ENCODE results near the gene C6orf62.
"Not testable (repeated sequence)": the region's sequence is repeated elsewhere in the genome, so short reads cannot be mapped to it uniquely, and the experiment has no call there.

The C6orf62 gene

DNA sequence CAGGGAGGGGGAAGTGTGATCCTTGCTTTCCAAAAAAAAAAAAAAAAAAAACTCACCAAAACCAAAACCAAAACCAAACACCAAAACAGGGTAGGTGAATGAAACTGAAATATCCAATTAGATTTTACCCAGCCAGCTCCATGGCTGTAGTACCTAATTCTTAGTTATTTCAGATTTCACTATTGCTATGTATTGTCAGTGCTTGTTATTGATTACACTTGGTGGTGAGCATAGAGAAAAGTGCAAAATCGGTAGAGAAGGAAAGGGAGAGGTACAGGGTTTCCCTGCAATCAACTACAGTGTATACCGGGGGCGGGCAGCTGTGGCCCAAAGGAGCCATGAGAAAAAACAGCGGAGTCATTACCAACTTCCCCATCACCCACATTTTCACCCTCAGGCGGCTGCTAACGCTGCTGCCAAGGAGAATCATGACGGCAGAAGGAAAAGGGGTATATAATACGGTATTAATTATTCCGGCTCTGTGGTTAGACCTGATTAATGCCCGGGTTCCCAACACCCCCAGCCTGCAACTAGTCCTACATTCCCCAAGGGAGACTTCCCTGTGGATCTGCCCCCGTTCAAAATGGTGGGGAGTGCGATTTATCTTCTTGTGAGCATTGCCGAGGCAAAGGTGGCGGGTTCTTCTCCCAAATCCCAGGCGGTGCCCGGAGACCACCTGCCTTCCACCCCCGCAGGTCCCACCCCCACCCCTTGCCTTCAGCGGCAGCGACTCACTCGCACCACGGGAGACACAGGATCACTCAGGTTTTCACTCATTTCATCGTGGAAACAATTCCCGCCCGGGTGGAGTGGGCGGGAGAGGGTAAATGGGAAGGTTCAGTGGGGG lies at the start of gene C6orf62:
C6orf62 (minus strand) TSS at position 30 of the 847 bp plus-strand sequence. CDS start 486 bp downstream, outside the sequence.
- peak; percentile 44 for DNase-seq

DNA sequence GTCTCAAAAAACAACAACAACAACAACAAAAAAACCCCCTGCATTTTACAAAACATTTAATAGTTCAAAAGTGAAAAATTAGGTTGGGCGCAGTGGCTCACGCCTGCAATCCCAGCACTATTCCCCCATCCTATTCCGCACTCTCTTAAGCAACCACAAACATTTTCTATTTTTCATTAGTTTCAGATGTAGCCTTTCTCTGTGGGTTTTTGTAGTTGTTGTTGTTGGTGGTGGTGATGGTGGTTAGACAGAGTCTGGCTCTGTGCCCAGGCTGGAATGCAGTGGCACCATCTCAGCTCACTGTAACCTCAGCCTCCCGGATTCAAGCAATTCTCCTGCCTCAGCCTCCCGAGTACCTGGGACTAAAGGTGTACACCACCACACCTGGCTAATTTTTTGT lies 49.4 kb upstream of the C6orf62 start:
- DNase-seq = no peak

DNA sequence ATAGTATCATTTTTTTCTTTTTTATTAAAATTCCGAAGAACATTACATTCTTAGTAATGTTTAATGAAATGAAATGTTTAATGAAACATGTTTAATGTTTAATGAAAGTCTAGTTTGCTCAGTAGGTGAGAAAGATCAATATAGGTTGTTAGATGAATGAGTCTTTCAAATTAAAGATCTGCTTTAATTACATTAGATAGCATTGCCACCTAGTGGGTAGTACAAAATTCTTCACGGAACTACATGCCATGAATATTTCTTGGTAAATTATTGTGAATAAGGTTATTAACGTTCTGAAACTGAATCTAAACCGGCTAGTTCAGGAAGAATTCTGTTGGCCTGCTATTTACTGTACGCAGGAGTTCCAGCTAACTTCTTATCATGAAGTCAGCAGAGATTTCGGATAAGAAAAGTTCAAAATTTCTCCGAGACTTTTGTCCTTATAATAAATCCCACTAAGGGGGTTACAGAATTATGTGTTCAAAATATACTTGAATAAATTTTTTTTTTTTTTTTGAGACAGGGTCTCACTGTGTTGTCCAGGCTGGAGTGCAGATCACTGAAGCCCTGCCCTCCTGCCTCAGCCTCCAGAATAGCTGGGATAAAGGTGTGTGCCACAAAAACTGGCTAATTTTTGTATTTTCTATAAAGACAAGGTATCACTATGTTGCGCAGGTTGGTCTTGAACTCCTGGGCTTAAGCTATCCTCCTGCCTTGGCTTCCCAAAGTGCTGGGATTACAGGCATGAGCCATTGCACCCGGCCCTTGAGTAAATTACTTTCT lies 47.9 kb upstream of the C6orf62 start:
- DNase-seq = no peak

DNA sequence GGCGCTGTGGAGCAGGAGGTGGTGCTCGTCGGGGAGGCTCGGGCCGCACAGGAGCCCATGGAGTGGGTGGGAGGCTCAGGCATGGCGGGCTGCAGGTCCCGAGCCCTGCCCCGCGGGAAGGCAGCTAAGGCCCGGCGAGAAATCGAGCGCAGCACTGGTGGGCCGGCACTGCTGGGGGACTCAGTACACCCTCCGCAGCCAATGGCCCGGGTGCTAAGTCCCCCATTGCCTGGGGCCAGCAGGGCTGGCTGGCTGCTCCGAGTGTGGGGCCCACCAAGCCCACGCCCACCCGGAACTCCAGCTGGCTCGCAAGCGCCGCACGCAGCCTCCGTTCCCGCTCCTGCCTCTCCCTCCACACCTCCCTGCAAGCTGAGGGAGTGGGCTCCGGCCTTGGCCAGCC lies 47.0 kb upstream of the C6orf62 start:
- DNase-seq = not testable (repeated sequence)

DNA sequence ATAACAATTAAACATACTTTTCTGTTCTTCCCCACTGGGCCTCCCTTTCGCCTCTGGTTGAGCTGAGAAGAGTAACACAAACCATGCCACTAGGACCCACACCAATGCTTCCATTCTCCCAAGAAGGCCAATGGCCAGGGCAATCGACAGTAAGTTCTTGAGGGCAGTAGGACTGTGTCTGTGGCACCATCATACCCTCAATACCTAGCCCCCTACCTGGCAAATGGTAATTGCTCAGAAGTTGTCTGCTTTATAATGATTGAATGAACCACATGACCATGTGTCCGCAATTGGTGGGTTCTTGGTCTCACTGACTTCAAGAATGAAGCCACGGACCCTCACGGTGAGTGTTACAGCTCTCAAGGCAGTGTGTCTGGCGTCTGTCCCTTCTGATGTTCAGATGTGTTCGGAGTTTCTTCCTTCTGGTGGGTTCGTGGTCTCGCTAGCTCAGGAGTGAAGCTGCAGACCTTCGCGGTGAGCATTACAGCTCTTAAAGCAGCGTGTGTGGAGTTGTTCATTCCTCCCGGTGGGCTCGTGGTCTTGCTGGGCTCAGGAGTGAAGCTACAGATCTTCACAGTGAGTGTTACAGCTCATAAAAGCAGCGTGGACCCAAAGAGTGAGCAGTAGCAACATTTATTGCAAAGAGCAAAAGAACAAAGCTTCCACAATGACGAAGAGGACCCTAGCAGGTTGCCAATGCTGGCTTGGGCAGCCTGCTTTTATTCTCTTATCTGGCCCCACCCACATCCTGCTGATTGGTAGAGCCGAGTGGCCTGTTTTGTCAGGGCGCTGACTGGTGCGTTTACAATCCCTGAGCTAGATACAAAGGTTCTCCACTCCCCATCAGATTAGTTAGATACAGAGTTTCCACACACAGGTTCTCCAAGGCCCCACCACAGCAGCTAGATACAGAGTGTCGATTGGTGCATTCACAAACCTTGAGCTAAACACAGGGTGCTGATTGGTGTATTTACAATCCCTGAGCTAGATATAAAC lies 46.2 kb upstream of the C6orf62 start:
- DNase-seq = not testable (repeated sequence)

DNA sequence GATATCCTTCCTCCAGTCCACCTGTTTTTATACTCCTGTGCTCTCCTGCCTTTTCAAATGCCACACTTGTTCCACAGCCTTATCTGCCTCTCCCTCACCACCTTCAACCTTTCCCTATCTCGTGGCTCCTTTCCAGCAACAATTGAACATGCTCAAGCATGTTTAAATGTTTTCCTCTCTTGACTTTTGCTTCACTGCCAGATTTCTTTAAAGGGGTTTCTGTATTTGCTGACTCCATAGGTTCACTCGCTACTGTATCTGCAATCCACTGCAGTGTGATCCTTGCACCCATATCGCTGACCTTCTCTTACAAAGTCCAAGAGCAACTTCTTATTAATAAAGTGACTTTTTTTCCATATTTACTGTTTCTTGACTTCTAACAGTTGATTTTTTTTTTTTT lies 44.6 kb upstream of the C6orf62 start:
- peak; percentile 23 for DNase-seq

DNA sequence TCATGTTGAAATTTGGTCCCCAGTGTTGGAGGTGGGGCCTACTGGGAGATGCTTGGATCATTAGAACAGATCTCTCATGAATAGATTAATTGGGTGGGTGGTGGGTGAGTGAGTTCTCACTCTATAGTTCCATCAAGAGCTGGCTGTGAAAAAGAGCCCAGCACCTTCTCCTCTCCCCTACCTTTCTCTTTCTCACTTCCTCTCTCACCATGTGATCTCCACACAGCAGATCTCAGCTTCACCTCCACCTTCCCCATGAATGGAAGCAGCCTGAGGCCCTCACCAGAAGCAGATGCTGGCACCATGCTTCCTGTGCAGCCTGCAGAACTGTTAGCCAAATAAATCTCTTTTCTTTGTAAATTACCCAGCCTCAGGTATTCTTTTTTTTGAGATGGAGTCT lies 42.9 kb upstream of the C6orf62 start:
- DNase-seq = no peak

DNA sequence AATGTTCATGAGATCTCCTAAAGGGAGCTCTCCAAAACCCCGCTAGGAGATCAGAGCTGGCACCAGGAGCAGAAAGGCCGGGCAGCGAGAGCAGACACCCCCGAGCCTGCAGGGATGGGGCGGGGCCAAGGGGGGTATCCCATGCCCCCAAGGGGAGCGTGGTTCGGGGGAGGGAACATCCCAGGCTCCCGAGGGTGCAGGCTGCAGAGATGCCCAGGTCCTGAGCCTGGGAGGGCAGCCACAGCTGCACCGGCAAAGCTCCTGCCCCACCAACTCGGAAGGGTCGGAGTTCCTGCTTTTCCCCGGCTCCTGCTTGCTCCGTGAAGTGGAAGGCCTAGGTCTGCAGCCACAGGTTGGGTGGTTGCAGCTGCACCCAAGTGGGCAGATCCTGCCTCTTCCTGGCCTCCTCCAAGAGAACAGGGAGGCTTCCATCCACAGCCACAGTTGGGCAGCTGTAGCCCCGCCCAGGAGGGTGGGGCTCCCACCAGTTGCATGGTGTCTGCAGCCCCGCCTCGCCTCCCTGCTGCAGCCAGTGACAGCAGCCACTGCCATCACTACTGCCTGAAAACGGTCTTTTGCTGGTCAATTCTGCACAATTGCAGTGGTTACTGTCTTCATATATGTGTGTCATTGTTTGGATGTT lies 42.4 kb upstream of the C6orf62 start:
- DNase-seq = no peak

DNA sequence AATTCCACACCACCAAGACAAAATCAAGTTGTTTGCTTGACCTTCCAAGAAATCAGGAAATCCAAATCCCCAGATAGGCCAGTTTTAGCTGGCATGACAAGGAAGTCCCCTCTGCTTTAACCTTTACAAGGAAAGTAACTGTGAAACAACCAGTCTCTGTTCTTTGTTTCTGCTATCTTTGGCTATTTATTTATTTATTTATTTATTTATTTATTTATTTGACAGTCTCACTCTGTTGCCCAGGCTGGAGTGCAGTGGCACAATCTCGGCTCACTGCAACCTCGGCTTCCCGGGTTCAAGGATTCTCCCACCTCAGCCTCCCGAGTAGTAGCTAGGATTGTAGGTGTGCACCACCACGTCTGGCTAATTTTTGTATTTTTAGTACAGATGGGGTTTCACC lies 41.3 kb upstream of the C6orf62 start:
- no peak for DNase-seq

DNA sequence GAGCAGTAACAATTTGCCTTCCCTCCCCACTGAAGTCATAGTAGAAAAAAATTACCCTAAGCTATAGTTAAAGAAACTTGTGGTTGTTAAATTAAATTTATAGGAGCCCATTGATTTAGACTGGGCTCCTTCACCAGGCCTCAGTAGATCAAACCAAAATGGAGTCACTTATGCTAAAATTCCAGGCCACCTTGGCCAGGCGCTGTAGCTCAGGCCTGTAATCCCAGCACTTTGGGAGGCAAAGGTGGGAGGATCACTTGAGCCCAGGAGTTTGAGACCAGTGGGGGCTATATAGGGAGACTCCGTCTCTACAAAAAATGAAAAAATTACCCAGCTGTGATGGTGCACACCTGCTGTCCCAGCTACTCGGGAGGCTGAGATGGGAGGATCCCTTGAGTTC lies 40.8 kb upstream of the C6orf62 start:
- no peak for DNase-seq

DNA sequence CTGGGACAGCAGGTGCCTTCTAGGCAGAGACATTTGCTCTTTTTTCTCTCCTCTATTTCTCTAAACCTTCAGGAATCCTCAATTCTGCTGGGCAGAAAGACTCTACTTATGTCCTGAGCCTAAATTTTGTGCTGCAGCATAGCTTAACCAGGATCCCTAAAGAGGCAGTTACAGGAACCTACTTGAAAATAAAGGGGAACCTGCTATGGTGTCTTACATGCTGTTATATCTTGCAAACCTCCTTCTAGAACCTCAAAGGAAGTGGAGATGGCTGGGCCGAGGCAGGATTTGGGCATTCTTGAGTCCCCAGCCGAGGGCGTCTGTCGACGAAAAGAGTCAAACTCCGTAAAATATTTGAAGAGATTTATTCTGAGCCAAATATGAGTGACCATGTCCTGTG lies 38.7 kb upstream of the C6orf62 start:
- no peak for DNase-seq

DNA sequence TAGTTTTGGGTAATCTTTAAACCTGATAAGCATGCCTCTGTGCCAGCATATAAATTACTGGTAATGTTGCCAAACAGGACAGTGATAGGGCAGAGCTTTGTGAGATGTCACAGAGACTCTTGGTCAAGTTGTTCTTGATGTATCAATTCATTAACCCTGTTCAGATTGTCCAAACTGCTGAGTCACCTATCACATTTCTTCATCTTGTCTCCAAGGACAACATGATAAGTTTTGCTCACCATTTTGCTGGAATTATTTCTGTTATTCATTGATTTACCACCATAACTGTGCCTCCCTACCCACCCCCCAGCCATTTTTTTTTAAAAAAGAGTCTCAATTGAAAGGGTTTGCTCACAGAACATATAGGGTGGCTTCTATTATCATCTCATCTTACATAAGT lies 36.3 kb upstream of the C6orf62 start:
- no peak for DNase-seq

DNA sequence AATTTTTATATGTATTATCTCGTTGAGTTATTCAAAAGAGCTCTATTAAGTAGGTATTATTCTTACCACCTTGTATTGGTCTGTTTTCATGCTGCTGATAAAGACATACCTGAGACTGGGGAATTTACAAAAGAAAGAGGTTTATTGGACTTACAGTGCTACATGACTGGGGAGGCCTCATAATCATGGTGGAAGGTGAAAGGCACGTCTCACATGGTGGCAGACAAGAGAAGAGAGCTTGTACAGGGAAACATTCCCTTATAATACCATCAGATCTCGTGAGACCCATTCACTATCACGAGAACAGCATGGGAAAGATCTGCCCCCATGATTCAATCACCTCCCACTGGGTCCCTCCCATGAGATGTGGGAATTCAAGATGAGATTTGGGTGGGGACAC lies 35.4 kb upstream of the C6orf62 start:
- not testable (repeated sequence) for DNase-seq

DNA sequence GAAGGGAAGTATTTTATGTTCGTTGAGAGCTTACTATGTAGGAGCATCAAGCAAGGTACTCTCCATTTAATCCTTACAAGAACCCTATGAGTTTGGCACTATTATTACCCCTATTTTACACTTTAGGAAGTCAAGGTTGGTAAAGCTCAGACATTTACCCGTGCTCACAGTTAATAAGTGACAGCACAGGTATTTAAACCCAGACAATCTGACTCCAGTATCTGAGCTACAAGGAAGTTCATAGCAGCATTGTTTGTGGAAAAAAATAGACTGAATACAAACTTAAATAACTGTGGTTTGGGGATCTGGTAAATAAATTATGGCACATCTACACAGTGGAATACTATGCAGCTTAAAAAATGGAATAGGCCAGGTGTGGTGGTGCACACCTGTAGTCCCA lies 34.6 kb upstream of the C6orf62 start:
- DNase-seq = no peak

DNA sequence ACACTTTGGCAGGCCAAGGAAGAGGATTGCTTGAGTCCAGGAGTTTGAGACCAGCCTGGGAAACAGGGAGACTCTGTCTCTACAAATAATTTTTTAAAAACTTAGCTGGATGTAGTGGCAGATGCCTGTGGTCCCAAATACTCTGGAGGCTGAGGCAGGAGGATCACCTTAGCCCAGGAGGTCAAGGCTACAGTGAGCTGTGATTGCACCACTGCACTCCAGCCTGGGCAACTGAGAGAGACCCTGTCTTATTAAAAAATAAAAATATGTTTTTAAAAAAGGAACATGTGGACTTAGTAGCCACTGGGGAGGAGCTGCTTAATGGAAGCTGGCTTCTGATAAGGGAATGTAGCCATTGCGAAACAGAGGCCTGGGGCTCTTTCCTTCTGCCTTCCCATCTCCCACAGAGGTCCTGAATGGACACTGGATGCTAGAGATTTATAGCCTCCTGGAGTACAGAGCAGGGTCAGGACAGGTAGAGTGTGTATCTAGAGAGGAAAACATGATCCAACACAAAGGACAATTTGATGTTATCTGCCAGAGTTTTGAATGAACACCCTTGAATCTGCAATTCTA lies 34.1 kb upstream of the C6orf62 start:
- no peak for DNase-seq

DNA sequence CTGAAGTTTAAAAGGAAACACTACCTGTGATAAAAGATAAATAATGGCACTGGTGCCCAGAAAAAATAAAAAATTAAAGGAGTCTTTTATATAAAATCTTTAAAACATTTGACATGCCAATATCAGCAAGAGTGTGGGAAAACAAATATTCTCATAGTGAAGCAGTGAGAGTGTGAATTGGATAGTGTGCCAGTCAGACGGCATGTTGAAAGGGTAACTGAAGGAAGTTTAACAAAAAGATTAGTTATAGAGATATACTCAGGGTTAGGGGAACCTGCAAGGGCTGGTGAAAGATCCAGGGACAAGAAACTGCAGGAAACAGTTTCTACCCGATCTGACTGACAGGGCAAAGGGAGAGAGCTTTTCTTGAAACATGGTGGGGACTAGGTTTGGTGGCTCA lies 33.5 kb upstream of the C6orf62 start:
- no peak for DNase-seq

DNA sequence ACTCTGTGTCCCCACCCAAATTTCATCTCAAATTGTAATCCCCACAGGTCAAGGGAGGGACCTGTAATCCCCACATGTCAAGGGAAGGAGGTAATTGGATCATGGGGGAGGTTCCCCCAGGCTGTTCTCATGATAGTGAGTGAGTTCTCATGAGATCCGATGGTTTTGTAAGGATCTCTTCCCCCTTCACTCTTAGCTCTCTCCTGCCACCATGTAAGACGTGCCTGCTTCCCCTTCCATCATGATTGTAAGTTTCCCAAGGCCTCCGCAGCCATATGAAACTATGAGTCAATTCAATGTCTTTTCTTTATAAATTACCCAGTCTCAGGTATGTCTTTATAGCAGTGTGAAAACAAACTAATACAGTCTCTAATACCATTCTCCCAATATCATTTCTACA lies 31.9 kb upstream of the C6orf62 start:
- DNase-seq = not testable (repeated sequence)

DNA sequence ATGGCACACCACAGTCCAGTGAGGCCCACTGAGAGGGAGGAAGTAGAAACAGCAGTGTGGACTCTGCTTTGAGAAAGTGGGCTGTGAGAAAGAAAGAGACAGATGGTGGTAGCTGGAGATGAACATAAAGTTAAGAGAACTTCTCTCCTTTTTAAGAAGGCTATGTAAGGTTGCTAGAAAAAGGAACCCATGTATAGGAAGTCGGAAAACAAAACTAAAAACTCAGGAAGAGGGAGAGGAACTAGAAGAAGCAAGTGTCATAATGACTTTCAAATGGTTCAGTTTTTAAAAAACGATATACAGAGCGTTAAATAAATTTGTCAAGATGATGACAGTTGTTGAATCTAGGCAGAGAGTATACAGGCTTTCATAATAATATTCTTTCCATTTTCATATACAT lies 30.3 kb upstream of the C6orf62 start:
- no peak for DNase-seq

DNA sequence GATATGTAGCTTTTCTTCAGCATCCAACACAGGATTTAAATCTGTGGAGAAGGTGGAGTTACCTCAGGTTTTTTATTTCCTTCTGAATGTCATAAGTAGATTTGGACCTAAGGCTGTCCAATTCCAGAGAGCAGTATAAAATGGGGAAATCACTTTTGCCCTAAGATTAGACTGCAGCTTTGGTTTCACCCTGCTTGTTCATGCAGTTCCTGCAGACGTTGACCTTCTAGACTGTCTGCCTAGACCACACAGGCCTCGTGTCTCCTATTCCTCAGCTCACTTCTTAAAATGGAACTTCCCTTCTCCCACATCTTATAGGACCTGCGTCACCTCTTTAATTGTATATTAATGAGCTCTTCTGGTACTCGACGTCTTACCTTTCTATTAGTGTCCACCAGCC lies 26.0 kb upstream of the C6orf62 start:
- DNase-seq = no peak

DNA sequence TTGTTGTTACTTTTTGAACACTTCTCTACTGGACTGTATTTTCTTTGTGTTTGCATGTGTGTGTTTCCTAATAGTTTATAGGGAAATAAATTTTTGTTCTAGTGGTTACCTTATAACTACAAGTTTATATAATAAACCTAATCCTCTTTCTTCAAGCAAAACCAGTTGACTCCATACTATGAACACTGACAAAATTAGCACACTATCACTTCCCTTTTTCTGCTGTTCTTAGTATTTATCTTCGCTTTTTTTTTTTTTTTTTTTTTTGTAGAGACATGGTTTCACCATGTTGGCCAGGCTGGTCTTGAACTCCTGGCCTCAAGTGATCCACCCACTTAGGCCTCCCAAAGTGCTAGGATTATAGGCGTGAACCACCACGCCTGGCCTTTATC lies 25.0 kb upstream of the C6orf62 start:
- no peak for DNase-seq

DNA sequence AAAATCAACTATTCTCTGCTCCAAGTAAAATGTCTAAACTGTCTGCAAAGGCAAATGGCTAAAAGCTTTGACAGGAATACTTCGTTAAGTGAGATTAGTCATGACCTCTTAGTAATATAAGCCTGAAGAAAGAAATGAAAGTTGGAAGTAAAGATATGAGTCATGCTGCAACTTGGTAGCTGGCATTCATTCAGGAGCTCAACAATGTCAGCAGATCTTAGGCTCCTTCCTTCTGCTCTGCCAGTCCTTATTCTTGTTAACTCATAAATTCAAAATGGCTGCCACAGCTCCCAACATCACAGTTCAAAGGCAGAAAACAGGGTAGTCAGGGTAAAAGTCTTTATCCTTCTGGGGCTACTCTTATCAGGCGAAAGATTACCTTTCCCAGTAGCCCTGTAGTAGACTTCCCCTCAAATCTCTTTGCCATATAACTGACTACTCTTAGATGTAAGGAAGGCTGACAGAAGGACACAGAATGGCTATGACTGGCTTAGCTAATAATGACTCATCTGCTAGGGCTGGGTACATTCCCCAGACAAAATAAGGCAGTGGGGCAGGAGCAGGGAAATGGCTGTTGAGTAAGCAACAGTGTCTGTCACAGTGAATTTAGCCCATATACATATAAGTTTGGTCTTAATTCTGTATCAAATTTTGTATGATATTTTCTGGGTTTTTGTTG lies 24.4 kb upstream of the C6orf62 start:
- no peak for DNase-seq
